ENCODE results near the gene MYO3B.

MYO3B gene

GRCh38 chr2:170368370-170368769, 190.4 kb downstream of the MYO3B start:
- DNase-seq (ENCODE audit: low read depth) = no peak
- no peaks in the 10 kb centered on the region for H3K36me3 ChIP-seq (ENCODE audit: control insufficient read depth, insufficient read depth, low read length, severe bottlenecking)
- H3K9ac ChIP-seq (ENCODE audit: low read length) = no peak overlapping the region
- peaks cover 34% of the 10 kb centered on the region for H3K27me3 ChIP-seq (replicated peaks; ENCODE audit: control insufficient read depth, insufficient read depth, low read length)
- H3K4me1 ChIP-seq (ENCODE audit: control insufficient read depth, insufficient read depth, low read length) = peaks cover 2% of the 10 kb centered on the region
- no peak overlapping the region for H3K4me3 ChIP-seq (ENCODE audit: low read length)
- no peaks in the 10 kb centered on the region for H3K9me3 ChIP-seq (ENCODE audit: control insufficient read depth, low read length)

GRCh38 chr2:170369228-170369627, 191.3 kb downstream of the MYO3B start:
- no peaks in the 10 kb centered on the region for H3K4me1 ChIP-seq (ENCODE audit: control insufficient read depth, insufficient read depth, low read length)
- H3K27me3 ChIP-seq (replicated peaks; ENCODE audit: control insufficient read depth, insufficient read depth, low read length) = peaks cover 39% of the 10 kb centered on the region
- no peak for DNase-seq (ENCODE audit: low read depth)
- no peak overlapping the region for H3K9ac ChIP-seq (ENCODE audit: low read length)
- no peaks in the 10 kb centered on the region for H3K36me3 ChIP-seq (ENCODE audit: control insufficient read depth, insufficient read depth, low read length, severe bottlenecking)
- no peak overlapping the region for H3K4me3 ChIP-seq (ENCODE audit: low read length)
- no peaks in the 10 kb centered on the region for H3K9me3 ChIP-seq (ENCODE audit: control insufficient read depth, low read length)

GRCh38 chr2:170369894-170370293, 191.9 kb downstream of the MYO3B start:
- H3K9ac ChIP-seq (ENCODE audit: low read length) = no peak overlapping the region
- H3K27me3 ChIP-seq (replicated peaks; ENCODE audit: control insufficient read depth, insufficient read depth, low read length) = peaks cover 45% of the 10 kb centered on the region
- H3K9me3 ChIP-seq (ENCODE audit: control insufficient read depth, low read length) = no peaks in the 10 kb centered on the region
- no peak overlapping the region for H3K4me3 ChIP-seq (ENCODE audit: low read length)
- H3K4me1 ChIP-seq (ENCODE audit: control insufficient read depth, insufficient read depth, low read length) = no peaks in the 10 kb centered on the region
- peak; percentile 68 for DNase-seq (ENCODE audit: low read depth)
- no peaks in the 10 kb centered on the region for H3K36me3 ChIP-seq (ENCODE audit: control insufficient read depth, insufficient read depth, low read length, severe bottlenecking)

- Histone ChIP-seq H3K9ac (ENCODE audit: low read length) (no peak overlapping the region), H3K27me3 (replicated peaks; ENCODE audit: control insufficient read depth, insufficient read depth, low read length) (peaks cover 45% of the 10 kb centered on the region), H3K4me1 (ENCODE audit: control insufficient read depth, insufficient read depth, low read length) (no peaks in the 10 kb centered on the region), H3K4me3 (ENCODE audit: low read length) (no peak overlapping the region), H3K9me3 (ENCODE audit: control insufficient read depth, low read length) (no peaks in the 10 kb centered on the region), H3K36me3 (ENCODE audit: control insufficient read depth, insufficient read depth, low read length, severe bottlenecking) (no peaks in the 10 kb centered on the region)
- DNase-seq (ENCODE audit: low read depth) = no peak
These were observed 193.5 kb downstream of the MYO3B start for GRCh38 chr2:170371231-170371998.

- Histone ChIP-seq H3K9ac (ENCODE audit: low read length) (no peak overlapping the region), H3K9me3 (ENCODE audit: control insufficient read depth, low read length) (no peaks in the 10 kb centered on the region), H3K4me1 (ENCODE audit: control insufficient read depth, insufficient read depth, low read length) (no peaks in the 10 kb centered on the region), H3K36me3 (ENCODE audit: control insufficient read depth, insufficient read depth, low read length, severe bottlenecking) (no peaks in the 10 kb centered on the region), H3K4me3 (ENCODE audit: low read length) (no peak overlapping the region), H3K27me3 (replicated peaks; ENCODE audit: control insufficient read depth, insufficient read depth, low read length) (peaks cover 24% of the 10 kb centered on the region)
- no peak for DNase-seq (ENCODE audit: low read depth)
These were observed 197.2 kb downstream of the MYO3B start for GRCh38 chr2:170375192-170375591.

GRCh38 chr2:170377500-170378207, 199.7 kb downstream of the MYO3B start:
- no peaks in the 10 kb centered on the region for H3K36me3 ChIP-seq (ENCODE audit: control insufficient read depth, insufficient read depth, low read length, severe bottlenecking)
- H3K4me1 ChIP-seq (ENCODE audit: control insufficient read depth, insufficient read depth, low read length) = no peaks in the 10 kb centered on the region
- DNase-seq (ENCODE audit: low read depth) = peak; percentile 29
- no peak overlapping the region for H3K4me3 ChIP-seq (ENCODE audit: low read length)
- no peaks in the 10 kb centered on the region for H3K9me3 ChIP-seq (ENCODE audit: control insufficient read depth, low read length)
- no peak overlapping the region for H3K9ac ChIP-seq (ENCODE audit: low read length)
- H3K27me3 ChIP-seq (replicated peaks; ENCODE audit: control insufficient read depth, insufficient read depth, low read length) = peaks cover 24% of the 10 kb centered on the region

GRCh38 chr2:170380267-170380666, 202.3 kb downstream of the MYO3B start:
- no peaks in the 10 kb centered on the region for H3K9me3 ChIP-seq (ENCODE audit: control insufficient read depth, low read length)
- H3K27me3 ChIP-seq (replicated peaks; ENCODE audit: control insufficient read depth, insufficient read depth, low read length) = peaks cover 13% of the 10 kb centered on the region
- H3K36me3 ChIP-seq (ENCODE audit: control insufficient read depth, insufficient read depth, low read length, severe bottlenecking) = no peaks in the 10 kb centered on the region
- no peak overlapping the region for H3K9ac ChIP-seq (ENCODE audit: low read length)
- no peak overlapping the region for H3K4me3 ChIP-seq (ENCODE audit: low read length)
- H3K4me1 ChIP-seq (ENCODE audit: control insufficient read depth, insufficient read depth, low read length) = no peaks in the 10 kb centered on the region
- DNase-seq (ENCODE audit: low read depth) = no peak

- no peak for DNase-seq (ENCODE audit: low read depth)
- Histone ChIP-seq H3K9me3 (ENCODE audit: control insufficient read depth, low read length) (no peaks in the 10 kb centered on the region), H3K4me1 (ENCODE audit: control insufficient read depth, insufficient read depth, low read length) (no peaks in the 10 kb centered on the region), H3K27me3 (replicated peaks; ENCODE audit: control insufficient read depth, insufficient read depth, low read length) (peaks cover 14% of the 10 kb centered on the region), H3K36me3 (ENCODE audit: control insufficient read depth, insufficient read depth, low read length, severe bottlenecking) (no peaks in the 10 kb centered on the region), H3K9ac (ENCODE audit: low read length) (no peak overlapping the region), H3K4me3 (ENCODE audit: low read length) (no peak overlapping the region)
These were observed 203.7 kb downstream of the MYO3B start for GRCh38 chr2:170381678-170382077.

- no peaks in the 10 kb centered on the region for H3K36me3 ChIP-seq (ENCODE audit: control insufficient read depth, insufficient read depth, low read length, severe bottlenecking)
- H3K4me3 ChIP-seq (ENCODE audit: low read length) = no peak overlapping the region
- no peak for DNase-seq (ENCODE audit: low read depth)
- H3K9ac ChIP-seq (ENCODE audit: low read length) = no peak overlapping the region
- no peaks in the 10 kb centered on the region for H3K9me3 ChIP-seq (ENCODE audit: control insufficient read depth, low read length)
- H3K27me3 ChIP-seq (replicated peaks; ENCODE audit: control insufficient read depth, insufficient read depth, low read length) = peaks cover 35% of the 10 kb centered on the region
- H3K4me1 ChIP-seq (ENCODE audit: control insufficient read depth, insufficient read depth, low read length) = no peaks in the 10 kb centered on the region
These were observed 208.6 kb downstream of the MYO3B start for GRCh38 chr2:170386554-170386953.

GRCh38 chr2:170391018-170391417, 213.1 kb downstream of the MYO3B start:
- peaks cover 58% of the 10 kb centered on the region for H3K27me3 ChIP-seq (replicated peaks; ENCODE audit: control insufficient read depth, insufficient read depth, low read length)
- H3K9ac ChIP-seq (ENCODE audit: low read length) = no peak overlapping the region
- DNase-seq (ENCODE audit: low read depth) = no peak
- no peaks in the 10 kb centered on the region for H3K9me3 ChIP-seq (ENCODE audit: control insufficient read depth, low read length)
- no peaks in the 10 kb centered on the region for H3K36me3 ChIP-seq (ENCODE audit: control insufficient read depth, insufficient read depth, low read length, severe bottlenecking)
- H3K4me1 ChIP-seq (ENCODE audit: control insufficient read depth, insufficient read depth, low read length) = no peaks in the 10 kb centered on the region
- no peak overlapping the region for H3K4me3 ChIP-seq (ENCODE audit: low read length)

GRCh38 chr2:170391697-170392096, 213.8 kb downstream of the MYO3B start:
- DNase-seq (ENCODE audit: low read depth) = no peak
- Histone ChIP-seq H3K27me3 (replicated peaks; ENCODE audit: control insufficient read depth, insufficient read depth, low read length) (peaks cover 63% of the 10 kb centered on the region), H3K9ac (ENCODE audit: low read length) (no peak overlapping the region), H3K4me1 (ENCODE audit: control insufficient read depth, insufficient read depth, low read length) (no peaks in the 10 kb centered on the region), H3K9me3 (ENCODE audit: control insufficient read depth, low read length) (no peaks in the 10 kb centered on the region), H3K4me3 (ENCODE audit: low read length) (no peak overlapping the region), H3K36me3 (ENCODE audit: control insufficient read depth, insufficient read depth, low read length, severe bottlenecking) (no peaks in the 10 kb centered on the region)

All from adipocyte (in vitro differentiated cells).